ENCODE results near the gene LYL1.

GRCh38 chr19:13076787-13077186, 25.9 kb downstream of the LYL1 start:
- TF ChIP-seq POLR2A (IDR thresholded peaks at IDR 0.05; ENCODE audit: low read length), result no peak
- TF ChIP-seq GATA1 (IDR thresholded peaks at IDR 0.05; ENCODE audit: low read depth, low read length), result no peak
